Prostate gland (tissue), 2 donors: ENCODE data around the gene PANX1.

Experiments used
- POLR2A ChIP-seq: fragments of 450-650 bp; IDR thresholded peaks from one replicate; pipeline ENCODE4 v1.6.1; 2016; ENCODE audit warnings: antibody characterized with exemption, mild to moderate bottlenecking
- POLR2AphosphoS5 ChIP-seq: sonication (generic); formaldehyde crosslinking; IDR thresholded peaks from one replicate; pipeline ENCODE4 v1.6.1; 2017; ENCODE audit warnings: antibody characterized with exemption
- TF ChIP-seq, protein P1 (sequence below), 4 experiments: fragments of 200-600 bp in 2 of 4; fragments of 450-650 bp in 2 of 4; sonication (generic) in 2 of 4; IDR thresholded peaks; 1 replicate in 3 of 4; 2 replicates in 1 of 4; pipeline ENCODE4 v1.5.1; 2016 to 2019; ENCODE audit warnings: antibody characterized with exemption in 4 of 4, mild to moderate bottlenecking in 2 of 4, moderate library complexity in 2 of 4

DNA sequence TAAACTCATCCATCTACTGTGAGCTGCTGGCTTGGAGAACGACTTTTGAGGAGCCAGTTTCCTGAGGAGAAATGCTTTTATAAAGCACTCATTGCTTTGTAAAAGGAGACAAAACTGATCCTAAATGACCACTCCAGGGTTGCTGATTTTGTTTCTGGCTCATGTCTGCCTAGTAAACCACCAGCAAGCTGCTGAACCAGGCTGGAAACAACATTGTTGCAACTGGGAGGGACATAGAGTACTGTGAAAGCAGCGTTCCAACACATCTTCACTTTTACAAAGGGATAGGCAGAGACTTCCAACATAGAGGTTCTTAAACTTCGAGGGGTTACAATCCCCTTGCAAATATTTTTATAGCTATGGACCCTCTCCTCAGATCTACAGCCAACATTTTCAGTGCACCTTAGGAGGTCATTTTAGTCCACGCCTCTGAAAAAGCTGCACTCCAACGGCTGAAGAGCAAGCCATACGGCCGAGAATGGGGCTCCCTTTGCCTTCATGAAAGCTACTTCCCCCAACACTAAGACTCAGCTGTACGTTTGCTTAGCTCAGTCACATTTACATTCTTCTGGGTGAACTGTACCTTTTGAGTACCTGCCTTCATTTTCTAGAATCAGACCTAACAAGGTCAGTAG lies 54.7 kb downstream of the PANX1 start:
- TF ChIP-seq POLR2A (no peak), POLR2AphosphoS5 (no peak)
- TF ChIP-seq, protein P1, sequence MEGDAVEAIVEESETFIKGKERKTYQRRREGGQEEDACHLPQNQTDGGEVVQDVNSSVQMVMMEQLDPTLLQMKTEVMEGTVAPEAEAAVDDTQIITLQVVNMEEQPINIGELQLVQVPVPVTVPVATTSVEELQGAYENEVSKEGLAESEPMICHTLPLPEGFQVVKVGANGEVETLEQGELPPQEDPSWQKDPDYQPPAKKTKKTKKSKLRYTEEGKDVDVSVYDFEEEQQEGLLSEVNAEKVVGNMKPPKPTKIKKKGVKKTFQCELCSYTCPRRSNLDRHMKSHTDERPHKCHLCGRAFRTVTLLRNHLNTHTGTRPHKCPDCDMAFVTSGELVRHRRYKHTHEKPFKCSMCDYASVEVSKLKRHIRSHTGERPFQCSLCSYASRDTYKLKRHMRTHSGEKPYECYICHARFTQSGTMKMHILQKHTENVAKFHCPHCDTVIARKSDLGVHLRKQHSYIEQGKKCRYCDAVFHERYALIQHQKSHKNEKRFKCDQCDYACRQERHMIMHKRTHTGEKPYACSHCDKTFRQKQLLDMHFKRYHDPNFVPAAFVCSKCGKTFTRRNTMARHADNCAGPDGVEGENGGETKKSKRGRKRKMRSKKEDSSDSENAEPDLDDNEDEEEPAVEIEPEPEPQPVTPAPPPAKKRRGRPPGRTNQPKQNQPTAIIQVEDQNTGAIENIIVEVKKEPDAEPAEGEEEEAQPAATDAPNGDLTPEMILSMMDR (IDR thresholded peaks at IDR 0.05), result no peak
